Measurements from ENCODE around the gene TAF11L4.
"Not testable (repeated sequence)": the region's sequence is repeated elsewhere in the genome, so short reads cannot be mapped to it uniquely, and the experiment has no call there.

GRCh38 chr5:17526504-17526903, 4.9 kb downstream of the TAF11L4 start:
- not testable (repeated sequence) for TF ChIP-seq CTCF (IDR thresholded peaks at IDR 0.05); POLR2AphosphoS5 (IDR thresholded peaks at IDR 0.05; ENCODE audit: low read depth, low read length); REST (IDR thresholded peaks at IDR 0.05; ENCODE audit: insufficient read depth in 1 of 2, low read depth in 2 of 2, low read length in 1 of 2)

Data from Panc1 (cell line).